HEK293T (cell line): Measurements from ENCODE around the gene RAB27B.

Experiments used
- CTCF ChIA-PET: fragments of 350-600 bp; formaldehyde crosslinking; extraction: SDS; loops from one replicate; lab custom pipeline; 2021; ENCODE audit warnings: antibody characterized with exemption, inconsistent platforms; lab: Yijun Ruan, JAX
- POLR2A ChIA-PET: fragments of 350-600 bp; formaldehyde crosslinking; extraction: SDS; loops from one replicate; lab custom pipeline; 2020; ENCODE audit warnings: antibody characterized with exemption, inconsistent platforms; lab: Yijun Ruan, JAX
- DNase-seq: peaks from one replicate; pipeline ENCODE4 v3.0.0; 2012; ENCODE audit warnings: mixed read lengths; ENCODE audit errors: extremely low spot score
- ARNT ChIP-seq: fragments of 450-650 bp; IDR thresholded peaks from 2 replicates; pipeline ENCODE4 v1.6.1; 2017; ENCODE audit warnings: mild to moderate bottlenecking
- BHLHE40 ChIP-seq: fragments of 450-650 bp; IDR thresholded peaks from 2 replicates; pipeline ENCODE4 v1.6.1; 2016; ENCODE audit warnings: mild to moderate bottlenecking, moderate library complexity, borderline replicate concordance
- CTBP1 ChIP-seq: fragments of 450-650 bp; IDR thresholded peaks from 2 replicates; pipeline ENCODE4 v1.6.1; 2016; ENCODE audit warnings: borderline replicate concordance
- ELF4 ChIP-seq: fragments of 450-650 bp; IDR thresholded peaks from 2 replicates; pipeline ENCODE4 v1.6.1; 2017; ENCODE audit warnings: antibody characterized with exemption
- FOXA1 ChIP-seq: fragments of 450-650 bp; IDR thresholded peaks from 2 replicates; pipeline ENCODE4 v1.6.1; 2016; ENCODE audit warnings: mild to moderate bottlenecking
- FOXK2 ChIP-seq: fragments of 450-650 bp; IDR thresholded peaks from 2 replicates; pipeline ENCODE4 v1.6.1; 2016; ENCODE audit warnings: mild to moderate bottlenecking
- FOXM1 ChIP-seq: fragments of 450-650 bp; IDR thresholded peaks from 2 replicates; pipeline ENCODE4 v1.6.1; 2017; ENCODE audit warnings: mild to moderate bottlenecking, borderline replicate concordance
- HDGF ChIP-seq: fragments of 450-650 bp; IDR thresholded peaks from 2 replicates; pipeline ENCODE4 v1.6.1; 2017; ENCODE audit warnings: antibody characterized with exemption, borderline replicate concordance
- L3MBTL2 ChIP-seq: fragments of 450-650 bp; conservative IDR thresholded peaks from 2 replicates; pipeline ENCODE4 v1.6.1; 2016; ENCODE audit warnings: mild to moderate bottlenecking
- LEF1 ChIP-seq: fragments of 450-650 bp; IDR thresholded peaks from 2 replicates; pipeline ENCODE4 v1.6.1; 2017; ENCODE audit warnings: mild to moderate bottlenecking, borderline replicate concordance
- NFRKB ChIP-seq: fragments of 450-650 bp; IDR thresholded peaks from 2 replicates; pipeline ENCODE4 v1.6.1; 2016; ENCODE audit warnings: mild to moderate bottlenecking, moderate library complexity
- PKNOX1 ChIP-seq: fragments of 450-650 bp; IDR thresholded peaks from 2 replicates; pipeline ENCODE4 v1.6.1; 2016
- SP1 ChIP-seq: fragments of 450-650 bp; IDR thresholded peaks from 2 replicates; pipeline ENCODE4 v1.6.1; 2017
- SUZ12 ChIP-seq: fragments of 450-650 bp; IDR thresholded peaks from 2 replicates; pipeline ENCODE4 v1.6.1; 2016; ENCODE audit warnings: mild to moderate bottlenecking
- TARDBP ChIP-seq: fragments of 450-650 bp; IDR thresholded peaks from 2 replicates; pipeline ENCODE4 v1.6.1; 2016
- ZNF384 ChIP-seq: fragments of 450-650 bp; IDR thresholded peaks from 2 replicates; pipeline ENCODE4 v1.6.1; 2016

RAB27B gene

DNA sequence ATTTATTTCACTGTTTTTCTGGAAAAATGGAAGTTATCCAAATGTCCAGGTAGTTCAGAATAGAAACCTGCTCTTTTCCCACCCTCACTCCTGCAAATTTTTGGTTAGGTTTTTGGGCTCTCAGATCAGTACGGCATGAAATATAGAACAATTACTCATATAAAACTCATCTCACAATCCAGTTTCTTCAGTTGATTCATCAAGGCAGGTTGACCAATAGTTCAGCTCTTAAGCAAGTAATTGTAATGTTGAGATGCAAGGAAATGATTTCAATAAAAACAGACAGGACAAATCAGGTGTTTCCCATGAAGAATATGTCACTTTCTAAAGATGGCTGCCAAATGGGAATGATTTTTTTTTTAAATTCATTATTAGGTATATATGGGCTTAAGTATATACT lies 2.0 kb downstream of the RAB27B start:
- CTCF ChIA-PET = no interaction called here

GRCh38 chr18:54830866-54831265 lies 2.6 kb downstream of the RAB27B start:
- TF ChIP-seq BHLHE40 = no peak
- no peak for TF ChIP-seq PKNOX1
- TF ChIP-seq ZNF384 = no peak
- no peak for TF ChIP-seq L3MBTL2
- TF ChIP-seq SP1 = no peak
- no peak for TF ChIP-seq FOXA1
- TF ChIP-seq HDGF = no peak
- POLR2A ChIA-PET = no interaction called here
- CTCF ChIA-PET = no interaction called here
- DNase-seq = no peak

More for the DNA sequence above, 2.0 kb downstream of the RAB27B start:
- TF ChIP-seq HDGF (no peak), TARDBP (no peak), SUZ12 (no peak), L3MBTL2 (no peak), ELF4 (no peak), FOXM1 (no peak)
- DNase-seq = no peak
- POLR2A ChIA-PET = no interaction called here

DNA sequence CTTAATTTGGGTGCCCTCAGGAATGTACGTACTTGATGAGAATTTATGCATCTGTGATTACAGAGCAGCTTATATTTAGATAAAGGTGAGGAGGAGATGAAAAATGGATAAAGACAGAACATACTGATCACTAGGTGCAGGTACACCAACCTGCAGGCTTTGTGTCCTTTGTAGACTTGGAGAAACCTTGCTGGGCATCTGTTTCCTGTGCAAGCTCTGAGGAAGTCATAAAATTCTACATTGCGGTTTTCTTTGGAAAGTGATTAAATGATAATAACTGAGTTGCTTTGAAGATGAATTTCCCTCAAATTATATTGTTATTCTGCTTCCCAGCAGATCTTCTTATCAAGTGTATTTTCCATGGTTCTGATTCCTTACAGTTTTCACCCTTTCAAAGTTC lies 7.7 kb downstream of the RAB27B start:
- DNase-seq = no peak
- TF ChIP-seq ZNF384 (no peak), CTBP1 (no peak), SUZ12 (no peak), FOXA1 (no peak), BHLHE40 (no peak), TARDBP (no peak), LEF1 (no peak), SP1 (no peak), PKNOX1 (no peak), FOXM1 (no peak), NFRKB (no peak), ELF4 (no peak), ARNT (no peak), HDGF (no peak), FOXK2 (no peak), L3MBTL2 (no peak)
- ChIA-PET CTCF (no interaction called here), POLR2A (no interaction called here)

GRCh38 chr18:54843314-54843713 lies 15.0 kb downstream of the RAB27B start:
- ChIA-PET POLR2A (no interaction called here), CTCF (no interaction called here)
- no peak for DNase-seq
- TF ChIP-seq PKNOX1 (no peak), ELF4 (no peak), FOXA1 (no peak), L3MBTL2 (no peak)

DNA sequence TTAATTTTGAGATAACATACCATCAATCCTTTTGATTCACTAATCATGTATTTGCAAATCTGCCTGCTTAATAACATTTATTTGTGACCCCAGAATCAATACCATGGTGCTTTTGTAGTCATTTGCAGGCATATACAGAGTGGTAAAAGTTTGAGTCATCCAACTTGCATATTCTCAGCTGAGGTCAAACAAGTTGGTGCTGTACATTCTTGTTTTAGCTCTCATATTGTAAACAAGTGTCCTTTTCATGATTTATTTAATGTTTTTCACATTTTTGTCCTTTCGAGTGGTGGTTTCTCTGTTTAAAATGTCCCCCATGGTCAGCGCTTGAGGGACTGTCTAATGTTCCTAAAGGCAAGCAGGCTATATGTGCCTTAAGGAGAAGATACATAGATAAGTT lies 17.5 kb downstream of the RAB27B start:
- DNase-seq = no peak
- CTCF ChIA-PET = interaction anchor here (0.6 kb wide), 1 partner anchor 18 kb away, joined by 5 read pairs; no protein-coding TSS in a partner anchor
- POLR2A ChIA-PET = no interaction called here
- TF ChIP-seq FOXK2 (no peak), PKNOX1 (no peak), HDGF (no peak), TARDBP (no peak), FOXM1 (no peak), ELF4 (no peak), FOXA1 (no peak), L3MBTL2 (no peak), NFRKB (no peak), LEF1 (no peak), CTBP1 (no peak), SP1 (no peak), SUZ12 (no peak), BHLHE40 (no peak), ZNF384 (no peak), ARNT (no peak)

DNA sequence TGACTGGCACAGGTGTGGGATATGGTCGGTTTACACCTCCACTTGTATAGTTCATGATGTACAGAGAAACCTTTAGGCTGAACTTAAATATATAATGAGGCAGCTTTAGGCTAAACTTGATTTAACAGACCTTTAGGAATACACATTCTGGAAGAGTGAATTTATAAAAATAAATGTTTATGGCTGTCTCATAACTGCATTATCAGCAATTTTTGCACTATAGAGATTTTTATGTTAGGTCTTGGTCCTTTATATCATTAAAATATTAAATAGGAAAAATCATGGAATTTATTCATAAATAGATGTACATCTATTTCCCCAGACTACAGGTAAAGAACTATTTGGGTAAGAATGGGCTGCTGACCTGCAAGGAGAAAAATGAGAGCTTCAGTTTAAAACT lies 19.8 kb downstream of the RAB27B start:
- TF ChIP-seq SUZ12 = no peak
- TF ChIP-seq ZNF384 = no peak
- TF ChIP-seq LEF1 = no peak
- no peak for TF ChIP-seq CTBP1
- TF ChIP-seq PKNOX1 = no peak
- TF ChIP-seq ARNT = no peak
- TF ChIP-seq SP1 = no peak
- TF ChIP-seq FOXK2 = no peak
- no peak for TF ChIP-seq TARDBP
- no peak for TF ChIP-seq HDGF
- TF ChIP-seq BHLHE40 = no peak
- no peak for TF ChIP-seq FOXA1
- TF ChIP-seq ELF4 = no peak
- no peak for TF ChIP-seq NFRKB
- no peak for TF ChIP-seq FOXM1
- TF ChIP-seq L3MBTL2 = no peak
- CTCF ChIA-PET = no interaction called here
- DNase-seq = no peak
- POLR2A ChIA-PET = no interaction called here
